SU-DHL-6 (cell line): ENCODE data around the gene FAM20C.

Experiments
- H2AFZ ChIP-seq: fragments of 200-600 bp; sonication (generic); 2 replicates; pipeline ENCODE4 v1.6.1; 2014; ENCODE audit warnings: low read depth, mild to moderate bottlenecking, moderate library complexity, mixed read lengths, antibody characterized with exemption, low read length; ENCODE audit not compliant: severe bottlenecking
- H3F3A ChIP-seq: fragments of 200-600 bp; shearing (Covaris generic); 2 replicates; pipeline ENCODE4 v1.6.0; 2016; ENCODE audit warnings: antibody characterized with exemption, mild to moderate bottlenecking; ENCODE audit not compliant: insufficient read depth
- H3K27ac ChIP-seq: fragments of 200-600 bp; sonication (generic); 2 replicates; pipeline ENCODE4 v1.5.1; 2016; ENCODE audit warnings: low read depth, mild to moderate bottlenecking, low read length, moderate library complexity, mixed read lengths
- H3K27me3 ChIP-seq: fragments of 200-600 bp; sonication (generic), shearing (Covaris generic); 2 replicates; pipeline ENCODE4 v1.6.0; 2014; ENCODE audit warnings: mild to moderate bottlenecking, low read length
- H3K36me3 ChIP-seq: fragments of 200-600 bp; sonication (generic); 2 replicates; pipeline ENCODE4 v1.6.1; 2014; ENCODE audit warnings: mild to moderate bottlenecking, low read length, mixed read lengths
- H3K4me2 ChIP-seq: fragments of 300-600, 200-600 bp; shearing (Covaris generic), sonication (generic); 2 replicates; pipeline ENCODE4 v1.6.0; 2014; ENCODE audit warnings: low read length, low read depth, mild to moderate bottlenecking; ENCODE audit not compliant: poor library complexity, severe bottlenecking
- H3K4me3 ChIP-seq: fragments of 200-600 bp; sonication (generic); 2 replicates; pipeline ENCODE4 v1.5.1; 2014; ENCODE audit warnings: antibody characterized with exemption, low read length, mild to moderate bottlenecking, mixed read lengths; ENCODE audit not compliant: insufficient read depth, poor library complexity, severe bottlenecking
- H3K79me2 ChIP-seq: fragments of 200-600 bp; sonication (generic); 2 replicates; pipeline ENCODE4 v1.6.1; 2014; ENCODE audit warnings: mild to moderate bottlenecking, low read length, moderate library complexity; ENCODE audit not compliant: insufficient read depth
- H3K9ac ChIP-seq: fragments of 200-600 bp; sonication (generic); 2 replicates; pipeline ENCODE4 v1.7.0; 2014; ENCODE audit warnings: mild to moderate bottlenecking, low read length
- H3K9me2 ChIP-seq: fragments of 200-600 bp; sonication (generic); replicated peaks from 2 replicates; pipeline ENCODE4 v1.6.1; 2014; ENCODE audit warnings: low read length; ENCODE audit not compliant: insufficient read depth
- H3K9me3 ChIP-seq: fragments of 200-600 bp; sonication (generic); 2 replicates; pipeline ENCODE4 v1.6.1; 2014; ENCODE audit warnings: low read length, mixed read lengths; ENCODE audit not compliant: insufficient read depth
- H4K20me1 ChIP-seq: fragments of 200-600 bp; sonication (generic); 2 replicates; pipeline ENCODE4 v1.6.1; 2014; ENCODE audit warnings: low read depth, mild to moderate bottlenecking, antibody characterized with exemption, low read length, moderate library complexity, mixed read lengths
- EZH2phosphoT487 ChIP-seq: fragments of 200-600 bp; sonication (generic), shearing (Covaris generic); conservative IDR thresholded peaks from 2 replicates; pipeline ENCODE4 v1.6.1; 2018; ENCODE audit warnings: mild to moderate bottlenecking, antibody characterized with exemption, low read length, moderate library complexity, mixed read lengths
- TF ChIP-seq, protein P1 (sequence below): fragments of 200-600 bp; sonication (generic); IDR thresholded peaks from one replicate; pipeline ENCODE4 v1.5.1; 2017; ENCODE audit warnings: antibody characterized with exemption, mild to moderate bottlenecking, low read length, moderate library complexity; ENCODE audit not compliant: insufficient read depth, poor library complexity, severe bottlenecking

The FAM20C gene

DNA sequence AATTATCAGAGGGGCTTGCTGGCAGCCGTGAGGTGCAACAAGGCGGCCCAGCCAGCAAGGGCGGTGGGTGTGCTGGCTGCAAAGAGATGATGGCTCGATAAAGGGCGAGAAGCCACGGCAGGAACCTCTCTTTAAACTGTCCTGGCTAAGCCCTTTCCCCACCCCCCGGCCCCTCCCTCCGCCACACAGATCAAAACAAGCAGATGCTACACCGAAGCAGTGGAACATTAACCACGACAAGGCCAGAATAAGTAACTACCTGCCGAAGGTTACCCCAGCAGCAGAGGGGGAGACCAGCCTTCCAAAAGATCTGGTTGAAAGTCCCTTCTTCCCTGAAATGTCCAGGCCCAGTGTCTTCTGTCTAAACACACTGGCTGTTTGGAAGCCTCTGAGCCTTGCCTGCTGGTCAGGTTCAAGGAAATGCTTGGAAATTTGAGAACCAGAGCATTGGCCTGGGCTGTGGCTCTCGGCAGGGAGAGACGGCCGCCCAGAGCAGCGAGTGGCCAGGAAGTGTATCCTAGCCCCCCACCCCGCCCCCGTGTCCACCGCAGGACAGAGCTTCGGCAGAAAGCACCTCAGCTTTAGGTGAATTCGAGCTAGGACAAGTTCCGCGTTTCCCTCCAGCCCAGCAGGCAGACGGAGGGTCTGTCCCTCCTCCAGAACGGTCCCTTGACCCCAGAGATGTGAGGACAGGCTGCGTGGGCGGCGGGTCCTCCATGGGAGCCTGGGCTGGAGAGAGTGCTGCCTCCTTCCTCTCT is 2.1 kb downstream of the FAM20C start:
- no peaks in the 10 kb centered on the region for H4K20me1 ChIP-seq
- H3K36me3 ChIP-seq, result no peaks in the 10 kb centered on the region
- no peak overlapping the region for H2AFZ ChIP-seq
- no peaks in the 10 kb centered on the region for H3K9me3 ChIP-seq
- H3K27me3 ChIP-seq, result no peaks in the 10 kb centered on the region
- no peak overlapping the region for H3K4me3 ChIP-seq
- H3K9me2 ChIP-seq, result no peaks in the 10 kb centered on the region
- no peak overlapping the region for H3K9ac ChIP-seq
- TF ChIP-seq, protein P1, sequence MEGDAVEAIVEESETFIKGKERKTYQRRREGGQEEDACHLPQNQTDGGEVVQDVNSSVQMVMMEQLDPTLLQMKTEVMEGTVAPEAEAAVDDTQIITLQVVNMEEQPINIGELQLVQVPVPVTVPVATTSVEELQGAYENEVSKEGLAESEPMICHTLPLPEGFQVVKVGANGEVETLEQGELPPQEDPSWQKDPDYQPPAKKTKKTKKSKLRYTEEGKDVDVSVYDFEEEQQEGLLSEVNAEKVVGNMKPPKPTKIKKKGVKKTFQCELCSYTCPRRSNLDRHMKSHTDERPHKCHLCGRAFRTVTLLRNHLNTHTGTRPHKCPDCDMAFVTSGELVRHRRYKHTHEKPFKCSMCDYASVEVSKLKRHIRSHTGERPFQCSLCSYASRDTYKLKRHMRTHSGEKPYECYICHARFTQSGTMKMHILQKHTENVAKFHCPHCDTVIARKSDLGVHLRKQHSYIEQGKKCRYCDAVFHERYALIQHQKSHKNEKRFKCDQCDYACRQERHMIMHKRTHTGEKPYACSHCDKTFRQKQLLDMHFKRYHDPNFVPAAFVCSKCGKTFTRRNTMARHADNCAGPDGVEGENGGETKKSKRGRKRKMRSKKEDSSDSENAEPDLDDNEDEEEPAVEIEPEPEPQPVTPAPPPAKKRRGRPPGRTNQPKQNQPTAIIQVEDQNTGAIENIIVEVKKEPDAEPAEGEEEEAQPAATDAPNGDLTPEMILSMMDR, result no peak
- no peak for TF ChIP-seq EZH2phosphoT487
- no peak overlapping the region for H3K4me2 ChIP-seq
- H3F3A ChIP-seq, result no peaks in the 10 kb centered on the region
- no peaks in the 10 kb centered on the region for H3K79me2 ChIP-seq
- H3K27ac ChIP-seq, result no peak overlapping the region

DNA sequence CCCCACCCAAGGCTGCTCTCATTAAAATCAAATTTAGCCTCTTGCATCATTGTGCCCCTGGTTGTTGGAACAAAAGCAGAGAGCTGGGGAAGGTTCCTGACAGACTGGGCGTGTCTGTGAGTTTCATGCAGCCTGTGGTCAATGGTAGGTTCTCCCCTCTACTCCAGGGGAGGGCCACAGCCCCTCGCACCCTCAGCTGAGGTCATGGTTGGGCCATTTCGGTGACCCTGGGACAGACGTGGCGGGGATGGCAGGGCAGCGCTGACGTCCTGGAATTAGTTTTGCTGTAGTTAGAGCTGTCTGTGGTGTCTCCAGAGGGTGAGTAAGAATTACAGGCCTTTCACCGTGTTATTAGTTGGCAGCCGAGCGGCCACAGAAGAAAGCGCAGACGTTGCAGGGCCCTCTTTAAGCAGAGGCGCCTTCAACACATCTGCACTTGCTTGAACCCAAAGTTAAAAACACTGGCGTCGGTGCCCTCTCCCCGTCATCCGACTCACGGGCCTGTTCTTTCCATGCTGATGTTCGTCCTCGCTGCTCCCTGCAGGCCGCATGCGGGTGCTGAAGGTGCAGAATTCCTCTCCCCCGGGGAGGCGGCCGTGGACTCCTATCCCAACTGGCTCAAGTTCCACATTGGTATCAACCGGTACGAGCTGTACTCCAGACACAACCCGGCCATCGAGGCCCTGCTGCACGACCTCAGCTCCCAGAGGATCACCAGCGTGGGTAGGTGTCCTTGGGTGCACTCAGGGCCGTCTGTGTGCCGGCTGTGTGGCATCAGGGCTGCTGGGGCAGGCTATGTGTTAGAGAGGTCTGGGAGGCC is 2.8 kb downstream of the FAM20C start:
- H3F3A ChIP-seq, result no peaks in the 10 kb centered on the region
- no peaks in the 10 kb centered on the region for H4K20me1 ChIP-seq
- H3K4me3 ChIP-seq, result no peak overlapping the region
- no peak overlapping the region for H3K9ac ChIP-seq
- H3K27me3 ChIP-seq, result no peaks in the 10 kb centered on the region
- no peak overlapping the region for H3K27ac ChIP-seq
- H3K9me3 ChIP-seq, result no peaks in the 10 kb centered on the region
- H3K36me3 ChIP-seq, result no peaks in the 10 kb centered on the region
- no peak overlapping the region for H3K4me2 ChIP-seq
- H2AFZ ChIP-seq, result no peak overlapping the region
- no peaks in the 10 kb centered on the region for H3K79me2 ChIP-seq
- no peaks in the 10 kb centered on the region for H3K9me2 ChIP-seq
- TF ChIP-seq, protein P1, result no peak

DNA sequence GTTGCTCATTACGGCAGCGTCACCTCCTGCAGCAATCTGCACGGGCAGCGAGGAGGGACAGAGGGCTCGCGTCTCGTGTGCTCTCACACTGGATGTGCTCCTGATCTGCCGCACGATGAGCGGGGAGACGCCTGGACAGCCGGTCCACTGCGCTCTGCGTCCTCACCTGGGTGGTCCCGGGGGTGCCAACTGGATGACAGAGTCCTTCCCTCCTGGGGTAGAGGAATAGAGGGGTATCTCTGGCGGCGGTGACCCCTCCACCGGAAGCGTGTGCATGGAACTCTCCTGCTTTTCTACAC is 3.4 kb downstream of the FAM20C start:
- H4K20me1 ChIP-seq, result no peaks in the 10 kb centered on the region
- no peak overlapping the region for H3K27ac ChIP-seq
- H3K9me3 ChIP-seq, result no peaks in the 10 kb centered on the region
- no peaks in the 10 kb centered on the region for H3K9me2 ChIP-seq
- no peaks in the 10 kb centered on the region for H3K79me2 ChIP-seq
- H3K36me3 ChIP-seq, result no peaks in the 10 kb centered on the region
- H3F3A ChIP-seq, result no peaks in the 10 kb centered on the region
- no peak overlapping the region for H3K9ac ChIP-seq
- no peak overlapping the region for H3K4me2 ChIP-seq
- H3K27me3 ChIP-seq, result no peaks in the 10 kb centered on the region
- TF ChIP-seq, protein P1, result no peak
- TF ChIP-seq EZH2phosphoT487, result no peak
- H3K4me3 ChIP-seq, result no peak overlapping the region
- no peak overlapping the region for H2AFZ ChIP-seq
